Measurements from ENCODE around the gene NSMCE1.
"Not testable (repeated sequence)": the region's sequence is repeated elsewhere in the genome, so short reads cannot be mapped to it uniquely, and the experiment has no call there.

The NSMCE1 gene

DNA sequence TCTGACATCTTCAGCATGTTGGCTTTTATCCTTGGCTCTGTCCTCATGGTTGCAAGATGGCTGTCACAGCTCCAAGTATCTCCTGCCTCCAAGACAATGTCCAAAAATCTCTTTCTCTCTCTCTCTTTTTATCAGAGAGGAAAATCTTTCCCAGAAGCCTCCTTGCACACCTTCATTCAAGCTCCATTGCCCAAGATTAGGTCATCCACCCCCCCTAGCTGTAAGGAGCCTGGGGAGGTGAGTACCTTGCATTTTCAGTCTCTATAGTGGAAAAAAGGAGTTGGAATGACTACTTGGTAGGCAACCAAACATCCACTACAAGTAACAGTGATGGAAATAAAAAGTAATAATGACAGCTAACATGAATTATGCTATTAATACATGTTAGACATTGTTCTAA is 22.0 kb upstream of the NSMCE1 start:
- H3K4me3 ChIP-seq, result no peak overlapping the region
- no peaks in the 10 kb centered on the region for H3K36me3 ChIP-seq (replicated peaks)
- in situ Hi-C loops (cut with MboI; ENCODE audit: low sequenced_read_pairs), result no loop called here
- no peaks in the 10 kb centered on the region for H3K4me1 ChIP-seq
- DNase-seq (ENCODE audit: low spot score in 2 of 2), result no peak
- no peaks in the 10 kb centered on the region for H3K27me3 ChIP-seq (ENCODE audit: low read depth)
- no peaks in the 10 kb centered on the region for H3K9me3 ChIP-seq

DNA sequence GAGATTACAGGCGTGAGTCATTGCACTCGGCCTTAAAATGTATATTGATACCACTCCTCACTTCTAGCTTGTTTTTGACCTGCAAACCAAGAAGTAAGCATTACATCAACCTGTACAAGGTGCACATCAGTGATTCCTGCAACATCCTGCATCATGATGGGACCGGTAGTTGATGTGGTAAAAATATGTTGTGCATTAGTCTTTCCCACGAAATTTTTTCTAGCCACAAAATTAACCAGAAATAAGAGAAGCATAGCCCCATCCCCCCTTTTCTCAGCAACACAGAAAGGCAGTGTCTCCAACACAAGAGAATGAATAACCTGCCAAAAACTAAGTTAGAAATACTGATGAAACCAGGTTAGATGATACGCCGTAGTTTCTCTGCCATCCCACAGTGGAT is 21.1 kb upstream of the NSMCE1 start:
- in situ Hi-C loops (cut with MboI; ENCODE audit: low sequenced_read_pairs), result no loop called here
- no peak overlapping the region for H3K4me3 ChIP-seq
- DNase-seq (ENCODE audit: low spot score in 2 of 2), result no peak
- H3K4me1 ChIP-seq, result no peaks in the 10 kb centered on the region
- no peaks in the 10 kb centered on the region for H3K27me3 ChIP-seq (ENCODE audit: low read depth)
- H3K36me3 ChIP-seq (replicated peaks), result no peaks in the 10 kb centered on the region
- no peaks in the 10 kb centered on the region for H3K9me3 ChIP-seq

DNA sequence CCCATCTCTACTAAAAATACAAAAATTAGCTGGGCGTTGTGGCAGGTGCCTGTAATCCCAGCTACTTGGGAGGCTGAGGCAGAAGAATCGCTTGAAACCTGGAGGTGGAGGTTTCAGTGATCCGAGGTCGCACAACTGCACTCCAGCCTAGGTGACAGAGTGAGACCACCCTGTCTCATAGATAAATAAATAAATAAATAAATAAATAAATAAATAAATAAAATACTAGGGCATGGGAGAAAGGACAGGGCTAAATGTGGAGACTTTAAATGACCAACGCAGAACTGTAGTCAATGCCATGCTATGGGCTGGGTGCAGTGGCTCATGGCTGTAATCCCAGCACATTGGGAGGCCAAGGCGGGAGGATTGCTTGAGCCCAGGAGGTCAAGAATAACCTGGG is 19.7 kb upstream of the NSMCE1 start:
- H3K4me3 ChIP-seq; DNase-seq (ENCODE audit: low spot score in 2 of 2); H3K36me3 ChIP-seq (replicated peaks); in situ Hi-C loops (cut with MboI; ENCODE audit: low sequenced_read_pairs); H3K9me3 ChIP-seq; H3K4me1 ChIP-seq; H3K27me3 ChIP-seq (ENCODE audit: low read depth): not testable (repeated sequence)

DNA sequence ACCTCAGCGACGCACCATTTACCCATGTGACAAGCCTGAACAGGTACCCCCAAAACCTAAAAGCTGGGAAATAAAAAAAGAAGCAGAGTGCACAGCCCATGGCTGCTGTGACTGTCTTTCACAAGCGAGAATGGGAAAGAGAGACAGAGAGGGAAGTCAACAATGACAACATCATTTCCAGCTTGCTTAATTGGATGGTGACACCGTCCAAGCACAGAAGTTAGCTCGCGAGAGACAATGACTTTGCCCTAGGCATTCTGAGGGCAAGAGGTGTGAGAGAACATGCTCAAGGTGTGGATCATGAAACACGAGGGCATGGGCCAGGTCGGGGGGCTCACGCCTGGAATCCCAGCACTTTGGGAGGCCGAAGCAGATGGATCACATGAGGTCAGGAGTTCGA is 19.3 kb upstream of the NSMCE1 start:
- Histone ChIP-seq H3K36me3 (replicated peaks) (no peaks in the 10 kb centered on the region), H3K4me3 (no peak overlapping the region), H3K27me3 (ENCODE audit: low read depth) (no peaks in the 10 kb centered on the region), H3K4me1 (no peaks in the 10 kb centered on the region), H3K9me3 (no peaks in the 10 kb centered on the region)
- DNase-seq (ENCODE audit: low spot score in 2 of 2), result no peak
- in situ Hi-C loops (cut with MboI; ENCODE audit: low sequenced_read_pairs), result no loop called here

GRCh38 chr16:27287051-27287811 is 18.7 kb upstream of the NSMCE1 start:
- in situ Hi-C loops (cut with MboI; ENCODE audit: low sequenced_read_pairs), result no loop called here
- Histone ChIP-seq H3K4me1 (no peaks in the 10 kb centered on the region), H3K27me3 (ENCODE audit: low read depth) (no peaks in the 10 kb centered on the region), H3K9me3 (no peaks in the 10 kb centered on the region), H3K36me3 (replicated peaks) (no peaks in the 10 kb centered on the region), H3K4me3 (no peak overlapping the region)
- DNase-seq (ENCODE audit: low spot score in 2 of 2), result no peak

- in situ Hi-C loops (cut with MboI; ENCODE audit: low sequenced_read_pairs), result no loop called here
- no peak for DNase-seq (ENCODE audit: low spot score in 2 of 2)
- Histone ChIP-seq H3K4me3 (no peak overlapping the region), H3K27me3 (ENCODE audit: low read depth) (no peaks in the 10 kb centered on the region), H3K4me1 (no peaks in the 10 kb centered on the region), H3K36me3 (replicated peaks) (no peaks in the 10 kb centered on the region), H3K9me3 (no peaks in the 10 kb centered on the region)
These were observed 17.9 kb upstream of the NSMCE1 start for GRCh38 chr16:27286451-27286850.

- Histone ChIP-seq H3K4me1 (no peaks in the 10 kb centered on the region), H3K4me3 (no peak overlapping the region), H3K36me3 (replicated peaks) (no peaks in the 10 kb centered on the region), H3K9me3 (no peaks in the 10 kb centered on the region), H3K27me3 (ENCODE audit: low read depth) (no peaks in the 10 kb centered on the region)
- DNase-seq (ENCODE audit: low spot score in 2 of 2), result no peak
- in situ Hi-C loops (cut with MboI; ENCODE audit: low sequenced_read_pairs), result no loop called here
These were observed 17.2 kb upstream of the NSMCE1 start for GRCh38 chr16:27285676-27286196.

- H3K36me3 ChIP-seq (replicated peaks), result no peaks in the 10 kb centered on the region
- H3K27me3 ChIP-seq (ENCODE audit: low read depth), result no peaks in the 10 kb centered on the region
- DNase-seq (ENCODE audit: low spot score in 2 of 2), result no peak
- in situ Hi-C loops (cut with MboI; ENCODE audit: low sequenced_read_pairs), result no loop called here
- no peaks in the 10 kb centered on the region for H3K4me1 ChIP-seq
- H3K4me3 ChIP-seq, result no peak overlapping the region
- H3K9me3 ChIP-seq, result no peaks in the 10 kb centered on the region
These were observed 16.5 kb upstream of the NSMCE1 start for GRCh38 chr16:27284865-27285675.

DNA sequence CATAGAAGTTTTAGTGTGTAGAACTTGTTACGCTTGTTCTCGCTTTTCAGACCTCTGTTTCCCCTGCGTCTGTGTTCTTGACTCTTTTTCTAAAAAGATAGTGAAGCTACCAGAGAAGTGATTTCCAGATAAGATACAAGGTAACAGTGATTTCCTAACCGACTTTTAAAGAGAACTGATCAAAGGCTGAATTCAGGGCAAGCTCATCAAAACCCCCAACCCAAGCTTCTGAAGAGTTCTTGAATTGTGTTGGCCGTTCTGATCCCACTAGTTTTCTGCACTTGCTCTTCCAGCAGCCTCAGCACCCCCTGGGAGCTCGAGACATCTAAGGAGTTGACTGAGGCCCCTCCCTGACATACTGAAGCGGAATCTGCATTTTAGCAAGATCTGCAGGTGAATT is 12.7 kb upstream of the NSMCE1 start:
- no peak for DNase-seq (ENCODE audit: low spot score in 2 of 2)
- no peaks in the 10 kb centered on the region for H3K9me3 ChIP-seq
- in situ Hi-C loops (cut with MboI; ENCODE audit: low sequenced_read_pairs), result no loop called here
- H3K36me3 ChIP-seq (replicated peaks), result no peaks in the 10 kb centered on the region
- no peak overlapping the region for H3K4me3 ChIP-seq
- H3K4me1 ChIP-seq, result no peaks in the 10 kb centered on the region
- no peaks in the 10 kb centered on the region for H3K27me3 ChIP-seq (ENCODE audit: low read depth)

- no peak for DNase-seq (ENCODE audit: low spot score in 2 of 2)
- Histone ChIP-seq H3K27me3 (ENCODE audit: low read depth) (no peaks in the 10 kb centered on the region), H3K9me3 (no peaks in the 10 kb centered on the region), H3K4me3 (no peak overlapping the region), H3K36me3 (replicated peaks) (no peaks in the 10 kb centered on the region), H3K4me1 (no peaks in the 10 kb centered on the region)
- in situ Hi-C loops (cut with MboI; ENCODE audit: low sequenced_read_pairs), result no loop called here
These were observed 6.8 kb upstream of the NSMCE1 start for GRCh38 chr16:27275394-27275793.

GRCh38 chr16:27274424-27274874 is 5.9 kb upstream of the NSMCE1 start:
- H3K36me3 ChIP-seq (replicated peaks); H3K4me1 ChIP-seq; DNase-seq (ENCODE audit: low spot score in 2 of 2); H3K27me3 ChIP-seq (ENCODE audit: low read depth); H3K4me3 ChIP-seq; H3K9me3 ChIP-seq; in situ Hi-C loops (cut with MboI; ENCODE audit: low sequenced_read_pairs): not testable (repeated sequence)

- Histone ChIP-seq H3K36me3 (replicated peaks) (no peaks in the 10 kb centered on the region), H3K4me3 (no peak overlapping the region), H3K4me1 (no peaks in the 10 kb centered on the region; the same call in 1 of the 2 replicates), H3K9me3 (no peaks in the 10 kb centered on the region), H3K27me3 (ENCODE audit: low read depth) (no peaks in the 10 kb centered on the region)
- in situ Hi-C loops (cut with MboI; ENCODE audit: low sequenced_read_pairs), result no loop called here
- no peak for DNase-seq (ENCODE audit: low spot score in 2 of 2)
These were observed 5.3 kb upstream of the NSMCE1 start for GRCh38 chr16:27273670-27274423.

DNA sequence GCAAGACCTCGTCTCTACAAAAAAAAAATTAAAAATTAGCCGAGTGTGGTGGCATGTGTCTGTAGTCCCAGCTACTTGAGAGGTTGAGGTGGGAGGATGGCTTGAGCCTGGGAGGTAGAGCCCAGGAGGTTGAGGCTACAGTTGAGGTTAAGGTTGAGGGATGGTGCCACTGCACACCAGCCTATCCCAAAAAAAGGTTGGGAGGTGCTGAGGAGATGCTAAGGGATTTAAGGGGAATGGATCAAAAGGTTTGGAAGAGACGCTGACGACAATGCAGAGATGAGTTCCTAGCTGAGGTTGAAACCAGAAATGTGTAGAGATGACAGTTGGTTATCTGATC is 4.7 kb upstream of the NSMCE1 start:
- in situ Hi-C loops (cut with MboI; ENCODE audit: low sequenced_read_pairs), result no loop called here
- no peaks in the 10 kb centered on the region for H3K9me3 ChIP-seq
- no peaks in the 10 kb centered on the region; the same call in 1 of the 2 replicates for H3K4me1 ChIP-seq
- no peak for DNase-seq (ENCODE audit: low spot score in 2 of 2)
- H3K4me3 ChIP-seq, result no peak overlapping the region
- H3K27me3 ChIP-seq (ENCODE audit: low read depth), result no peaks in the 10 kb centered on the region
- no peaks in the 10 kb centered on the region; the same call in 1 of the 2 replicates for H3K36me3 ChIP-seq (replicated peaks)

GRCh38 chr16:27272697-27273096 is 4.1 kb upstream of the NSMCE1 start:
- in situ Hi-C loops (cut with MboI; ENCODE audit: low sequenced_read_pairs); DNase-seq (ENCODE audit: low spot score in 2 of 2); H3K9me3 ChIP-seq; H3K4me3 ChIP-seq; H3K36me3 ChIP-seq (replicated peaks); H3K4me1 ChIP-seq; H3K27me3 ChIP-seq (ENCODE audit: low read depth): not testable (repeated sequence)

Measured in HAP-1 (cell line).